Neural cell (in vitro differentiated cells): ENCODE measurements around the gene SMARCA4. TPM values are rescaled to one million over a fixed set of nuclear protein-coding genes. Genes with fewer than 3 reads are reported as not detected.

Source experiments
- H2AFZ ChIP-seq: fragments of 200-600, 300-800 bp; sonication (generic), shearing (Covaris generic); 2 replicates; pipeline ENCODE4 v1.6.0; 2014; ENCODE audit warnings: low read depth, mild to moderate bottlenecking, antibody characterized with exemption, low read length, moderate library complexity
- H3F3A ChIP-seq: fragments of 200-600 bp; shearing (Covaris generic); 2 replicates; pipeline ENCODE4 v1.6.1; 2016; ENCODE audit warnings: mild to moderate bottlenecking, moderate library complexity, mixed read lengths, antibody characterized with exemption, low read length; ENCODE audit not compliant: insufficient read depth, poor library complexity, severe bottlenecking
- H3K27ac ChIP-seq: fragments of 200-600, 300-800 bp; sonication (generic), shearing (Covaris generic); 2 replicates; pipeline ENCODE4 v1.5.1; 2014; ENCODE audit warnings: mild to moderate bottlenecking, low read length, moderate library complexity
- H3K27me3 ChIP-seq: fragments of 300-800, 200-600 bp; sonication (generic), shearing (Covaris generic); 2 replicates; pipeline ENCODE4 v1.6.0; 2014; ENCODE audit warnings: mild to moderate bottlenecking, low read depth, low read length, moderate library complexity; ENCODE audit not compliant: insufficient read depth
- H3K36me3 ChIP-seq: fragments of 300-800, 200-600 bp; sonication (generic), shearing (Covaris generic); 2 replicates; pipeline ENCODE4 v1.5.1; 2014; ENCODE audit warnings: mild to moderate bottlenecking, antibody characterized with exemption, low read length, moderate library complexity; ENCODE audit not compliant: insufficient read depth
- H3K4me2 ChIP-seq: fragments of 300-800, 200-600 bp; sonication (generic), shearing (Covaris generic); 2 replicates; pipeline ENCODE4 v1.6.0; 2014; ENCODE audit warnings: mild to moderate bottlenecking, low read length
- H3K4me3 ChIP-seq: fragments of 300-800, 200-600 bp; sonication (generic), shearing (Covaris generic); 2 replicates; pipeline ENCODE4 v1.5.1; 2014; ENCODE audit warnings: mild to moderate bottlenecking, low read length, moderate library complexity
- H3K79me2 ChIP-seq: fragments of 200-600 bp; shearing (Covaris generic); replicated peaks from 2 replicates; pipeline ENCODE4 v1.6.0; 2014; ENCODE audit warnings: mild to moderate bottlenecking, low read length, moderate library complexity; ENCODE audit not compliant: insufficient read depth
- H3K9ac ChIP-seq: fragments of 300-800, 200-600 bp; sonication (generic), shearing (Covaris generic); 2 replicates; pipeline ENCODE4 v1.6.1; 2016; ENCODE audit warnings: mild to moderate bottlenecking, low read length, mixed read lengths
- H3K9me2 ChIP-seq: fragments of 200-600 bp; shearing (Covaris generic); 2 replicates; pipeline ENCODE4 v1.6.1; 2016; ENCODE audit warnings: mild to moderate bottlenecking, low read length, mixed read lengths; ENCODE audit not compliant: insufficient read depth
- H3K9me3 ChIP-seq: fragments of 200-600, 300-800 bp; sonication (generic), shearing (Covaris generic); 2 replicates; pipeline ENCODE4 v1.6.1; 2016; ENCODE audit warnings: mild to moderate bottlenecking, mixed run types, low read length, moderate library complexity, mixed read lengths
- H4K20me1 ChIP-seq: fragments of 200-600 bp; shearing (Covaris generic); 2 replicates; pipeline ENCODE4 v1.6.1; 2016; ENCODE audit warnings: mild to moderate bottlenecking, mixed run types; ENCODE audit not compliant: insufficient read depth
- EP300 ChIP-seq: fragments of 450-650 bp; conservative IDR thresholded peaks from 2 replicates; pipeline ENCODE4 v1.6.1; 2014; ENCODE audit warnings: antibody characterized with exemption, mild to moderate bottlenecking, moderate library complexity; ENCODE audit not compliant: poor library complexity, severe bottlenecking
- EZH2 ChIP-seq: fragments of 200-600, 300-800 bp; shearing (Covaris generic), sonication (generic); IDR thresholded peaks from 2 replicates; pipeline ENCODE4 v1.6.1; 2014; ENCODE audit warnings: antibody characterized with exemption, low read length, borderline replicate concordance, mild to moderate bottlenecking; ENCODE audit not compliant: insufficient read depth, poor library complexity, severe bottlenecking
- MXI1 ChIP-seq: fragments of 450-650 bp; conservative IDR thresholded peaks from 2 replicates; pipeline ENCODE4 v1.6.1; 2014; ENCODE audit warnings: antibody characterized with exemption, mild to moderate bottlenecking; ENCODE audit not compliant: poor library complexity, severe bottlenecking
- POLR2AphosphoS5 ChIP-seq: IDR thresholded peaks from 2 replicates; pipeline ENCODE4 v1.6.1; 2012
- RAD21 ChIP-seq: fragments of 450-650 bp; conservative IDR thresholded peaks from 2 replicates; pipeline ENCODE4 v1.6.1; 2014; ENCODE audit warnings: antibody characterized with exemption, mild to moderate bottlenecking, moderate library complexity
- SMC3 ChIP-seq: fragments of 450-650 bp; conservative IDR thresholded peaks from 2 replicates; pipeline ENCODE4 v1.6.1; 2014; ENCODE audit warnings: antibody characterized with exemption, mild to moderate bottlenecking, moderate library complexity; ENCODE audit not compliant: poor library complexity
- TAF1 ChIP-seq: IDR thresholded peaks from 2 replicates; pipeline ENCODE4 v1.6.1; 2012; ENCODE audit warnings: low read depth
- polyA plus RNA-seq: library from polyadenylated mRNA; depleted of rRNA; stranded (reverse); fragments of >200 nt; gene quantifications from 2 replicates; pipeline ENCODE4 v1.2.3, GENCODE V29; 2014
- TF ChIP-seq, protein P1 (sequence below): IDR thresholded peaks from 2 replicates; pipeline ENCODE4 v1.6.1; 2012; ENCODE audit warnings: borderline replicate concordance
- TF ChIP-seq, protein P2 (sequence below): fragments of 450-650 bp; IDR thresholded peaks from 2 replicates; pipeline ENCODE4 v1.5.1; 2014; ENCODE audit warnings: antibody characterized with exemption, mild to moderate bottlenecking, moderate library complexity; ENCODE audit not compliant: poor library complexity, severe bottlenecking

The SMARCA4 gene
- polyA plus RNA-seq, 1 donor from 2014 or later: 97.3 TPM

DNA sequence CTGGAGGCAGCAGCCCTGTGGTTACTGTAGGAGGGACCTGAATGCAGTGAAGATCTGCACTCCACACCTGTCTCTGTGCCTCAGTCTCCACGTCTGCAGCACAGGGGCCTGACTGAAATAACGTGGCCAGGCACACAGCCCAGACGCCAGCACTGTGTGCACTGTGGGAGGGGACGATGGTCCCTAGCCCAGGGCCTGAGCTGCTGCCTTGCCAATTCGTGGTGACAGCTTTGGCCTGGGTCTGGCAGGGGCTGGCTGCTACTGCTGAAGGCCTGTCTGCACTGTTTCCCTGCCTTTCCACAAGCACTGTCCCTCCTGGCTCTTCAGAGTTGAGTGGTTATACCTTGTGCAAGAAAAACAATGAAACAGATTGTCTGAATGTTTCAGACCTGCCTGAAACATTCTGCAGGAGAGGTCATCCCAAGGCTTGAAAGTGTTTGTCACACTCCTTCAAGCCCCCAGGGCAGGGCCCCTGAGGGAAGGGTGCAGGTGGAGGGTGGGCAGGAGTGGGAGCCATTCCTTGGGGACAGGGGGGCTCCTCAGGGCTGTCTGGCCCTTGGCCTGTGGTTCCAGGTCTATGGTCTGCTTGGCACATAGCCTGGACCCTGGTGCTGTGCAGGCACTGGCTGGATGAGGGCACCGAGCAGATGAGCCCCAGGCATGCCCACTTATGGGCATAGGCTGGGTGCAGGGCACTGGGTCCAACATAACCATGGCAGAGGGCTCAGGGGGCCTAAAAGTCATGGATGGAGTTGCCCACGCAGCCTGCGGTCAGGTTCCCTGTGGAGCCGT is 89.7 kb downstream of the SMARCA4 start:
- TF ChIP-seq SMC3: no peak
- no peak for TF ChIP-seq POLR2AphosphoS5
- no peak for TF ChIP-seq EZH2
- TF ChIP-seq EP300: no peak
- no peak for TF ChIP-seq TAF1
- TF ChIP-seq, protein P1, sequence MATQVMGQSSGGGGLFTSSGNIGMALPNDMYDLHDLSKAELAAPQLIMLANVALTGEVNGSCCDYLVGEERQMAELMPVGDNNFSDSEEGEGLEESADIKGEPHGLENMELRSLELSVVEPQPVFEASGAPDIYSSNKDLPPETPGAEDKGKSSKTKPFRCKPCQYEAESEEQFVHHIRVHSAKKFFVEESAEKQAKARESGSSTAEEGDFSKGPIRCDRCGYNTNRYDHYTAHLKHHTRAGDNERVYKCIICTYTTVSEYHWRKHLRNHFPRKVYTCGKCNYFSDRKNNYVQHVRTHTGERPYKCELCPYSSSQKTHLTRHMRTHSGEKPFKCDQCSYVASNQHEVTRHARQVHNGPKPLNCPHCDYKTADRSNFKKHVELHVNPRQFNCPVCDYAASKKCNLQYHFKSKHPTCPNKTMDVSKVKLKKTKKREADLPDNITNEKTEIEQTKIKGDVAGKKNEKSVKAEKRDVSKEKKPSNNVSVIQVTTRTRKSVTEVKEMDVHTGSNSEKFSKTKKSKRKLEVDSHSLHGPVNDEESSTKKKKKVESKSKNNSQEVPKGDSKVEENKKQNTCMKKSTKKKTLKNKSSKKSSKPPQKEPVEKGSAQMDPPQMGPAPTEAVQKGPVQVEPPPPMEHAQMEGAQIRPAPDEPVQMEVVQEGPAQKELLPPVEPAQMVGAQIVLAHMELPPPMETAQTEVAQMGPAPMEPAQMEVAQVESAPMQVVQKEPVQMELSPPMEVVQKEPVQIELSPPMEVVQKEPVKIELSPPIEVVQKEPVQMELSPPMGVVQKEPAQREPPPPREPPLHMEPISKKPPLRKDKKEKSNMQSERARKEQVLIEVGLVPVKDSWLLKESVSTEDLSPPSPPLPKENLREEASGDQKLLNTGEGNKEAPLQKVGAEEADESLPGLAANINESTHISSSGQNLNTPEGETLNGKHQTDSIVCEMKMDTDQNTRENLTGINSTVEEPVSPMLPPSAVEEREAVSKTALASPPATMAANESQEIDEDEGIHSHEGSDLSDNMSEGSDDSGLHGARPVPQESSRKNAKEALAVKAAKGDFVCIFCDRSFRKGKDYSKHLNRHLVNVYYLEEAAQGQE: no peak
- TF ChIP-seq MXI1: no peak
- TF ChIP-seq, protein P2, sequence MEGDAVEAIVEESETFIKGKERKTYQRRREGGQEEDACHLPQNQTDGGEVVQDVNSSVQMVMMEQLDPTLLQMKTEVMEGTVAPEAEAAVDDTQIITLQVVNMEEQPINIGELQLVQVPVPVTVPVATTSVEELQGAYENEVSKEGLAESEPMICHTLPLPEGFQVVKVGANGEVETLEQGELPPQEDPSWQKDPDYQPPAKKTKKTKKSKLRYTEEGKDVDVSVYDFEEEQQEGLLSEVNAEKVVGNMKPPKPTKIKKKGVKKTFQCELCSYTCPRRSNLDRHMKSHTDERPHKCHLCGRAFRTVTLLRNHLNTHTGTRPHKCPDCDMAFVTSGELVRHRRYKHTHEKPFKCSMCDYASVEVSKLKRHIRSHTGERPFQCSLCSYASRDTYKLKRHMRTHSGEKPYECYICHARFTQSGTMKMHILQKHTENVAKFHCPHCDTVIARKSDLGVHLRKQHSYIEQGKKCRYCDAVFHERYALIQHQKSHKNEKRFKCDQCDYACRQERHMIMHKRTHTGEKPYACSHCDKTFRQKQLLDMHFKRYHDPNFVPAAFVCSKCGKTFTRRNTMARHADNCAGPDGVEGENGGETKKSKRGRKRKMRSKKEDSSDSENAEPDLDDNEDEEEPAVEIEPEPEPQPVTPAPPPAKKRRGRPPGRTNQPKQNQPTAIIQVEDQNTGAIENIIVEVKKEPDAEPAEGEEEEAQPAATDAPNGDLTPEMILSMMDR: no peak
- no peak for TF ChIP-seq RAD21
- Histone ChIP-seq H3K9me2 (no peaks in the 10 kb centered on the region), H4K20me1 (no peaks in the 10 kb centered on the region), H3K4me3 (no peak overlapping the region), H3K9ac (no peak overlapping the region), H3K79me2 (no peaks in the 10 kb centered on the region), H3K27me3 (no peaks in the 10 kb centered on the region), H2AFZ (no peak overlapping the region), H3K36me3 (peaks cover 1% of the 10 kb centered on the region), H3K27ac (no peak overlapping the region), H3K4me2 (no peak overlapping the region), H3K9me3 (no peaks in the 10 kb centered on the region), H3F3A (no peaks in the 10 kb centered on the region)

DNA sequence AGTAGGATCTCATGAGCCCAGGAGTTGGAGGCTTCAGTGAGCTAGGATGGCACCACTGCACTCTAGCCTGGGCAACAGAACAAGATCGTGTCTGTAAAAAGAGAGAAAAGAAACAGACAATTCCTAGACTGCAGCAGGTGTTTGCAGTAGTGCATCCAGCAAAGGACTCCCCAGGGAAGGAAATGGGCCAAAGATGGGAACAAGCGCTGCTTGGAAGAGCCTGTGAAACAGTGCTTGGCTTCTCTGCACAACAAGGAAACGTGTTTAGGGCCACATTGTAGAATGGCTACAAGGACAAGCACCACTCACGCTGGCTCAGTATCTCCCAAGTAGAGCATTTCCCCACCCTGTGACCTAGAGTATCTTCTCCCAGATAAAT is 93.0 kb downstream of the SMARCA4 start:
- no peaks in the 10 kb centered on the region for H4K20me1 ChIP-seq
- no peak overlapping the region for H3K4me3 ChIP-seq
- H3K9ac ChIP-seq: no peak overlapping the region
- no peaks in the 10 kb centered on the region for H3K9me3 ChIP-seq
- TF ChIP-seq EZH2: no peak
- TF ChIP-seq, protein P1: no peak
- TF ChIP-seq RAD21: no peak
- TF ChIP-seq EP300: no peak
- no peak for TF ChIP-seq SMC3
- TF ChIP-seq, protein P2: no peak
- TF ChIP-seq TAF1: no peak
- H3K27ac ChIP-seq: no peak overlapping the region
- no peaks in the 10 kb centered on the region for H3K27me3 ChIP-seq
- no peaks in the 10 kb centered on the region for H3F3A ChIP-seq
- H2AFZ ChIP-seq: no peak overlapping the region
- no peak overlapping the region for H3K4me2 ChIP-seq
- no peaks in the 10 kb centered on the region for H3K9me2 ChIP-seq
- no peaks in the 10 kb centered on the region for H3K36me3 ChIP-seq
- no peaks in the 10 kb centered on the region for H3K79me2 ChIP-seq
